OCI-LY7 (cell line): ENCODE results near the gene WDR17. TPM values are rescaled to one million over a fixed set of nuclear protein-coding genes. Genes with fewer than 3 reads are reported as not detected.

Experiments used
- BruUV-seq: library from RNA; stranded (reverse); fragments of 400-500 nt; replicated peaks from 2 replicates; lab custom pipeline; 2021; lab: Mats Ljungman, UMichigan
- CTCF ChIA-PET: fragments of 300-600 bp; sonication (Branson Sonifier 250); formaldehyde crosslinking; loops from one replicate; lab custom pipeline; 2022; ENCODE audit warnings: antibody characterized with exemption; ENCODE audit not compliant: unreplicated experiment; lab: Charles Lee
- POLR2A ChIA-PET: fragments of 300-600 bp; sonication (Branson Sonifier 250); formaldehyde crosslinking; loops from one replicate; lab custom pipeline; 2022; ENCODE audit warnings: antibody characterized with exemption; lab: Charles Lee
- DNase-seq: peaks from one replicate; pipeline ENCODE4 v3.0.0-alpha.2; 2015; ENCODE audit warnings: low spot score
- H2AFZ ChIP-seq: fragments of 200-600 bp; sonication (generic), shearing (Covaris generic); 2 replicates; pipeline ENCODE4 v1.6.1; 2014; ENCODE audit warnings: mild to moderate bottlenecking, antibody characterized with exemption, low read length, moderate library complexity
- H3K27ac ChIP-seq: fragments of 200-600 bp; sonication (generic); 2 replicates; pipeline ENCODE4 v1.5.1; 2014; ENCODE audit warnings: mixed run types, low read depth, mild to moderate bottlenecking, moderate library complexity, low read length, inconsistent platforms; ENCODE audit not compliant: poor library complexity, severe bottlenecking
- H3K36me3 ChIP-seq: fragments of 200-600 bp; sonication (generic); 2 replicates; pipeline ENCODE4 v1.6.1; 2014; ENCODE audit warnings: mild to moderate bottlenecking, antibody characterized with exemption, low read length, moderate library complexity, mixed read lengths; ENCODE audit not compliant: insufficient read depth
- H3K4me1 ChIP-seq: fragments of 200-600 bp; sonication (generic); 2 replicates; pipeline ENCODE4 v1.5.1; 2014; ENCODE audit warnings: mild to moderate bottlenecking, low read length; ENCODE audit not compliant: insufficient read depth, poor library complexity, severe bottlenecking
- H3K4me2 ChIP-seq: fragments of 200-600 bp; sonication (generic); 2 replicates; pipeline ENCODE4 v1.6.1; 2014; ENCODE audit warnings: mild to moderate bottlenecking, low read length
- H3K4me3 ChIP-seq: fragments of 200-600 bp; sonication (generic); 2 replicates; pipeline ENCODE4 v1.5.1; 2014; ENCODE audit warnings: mild to moderate bottlenecking, low read depth, low read length; ENCODE audit not compliant: poor library complexity, severe bottlenecking
- H3K79me2 ChIP-seq: fragments of 200-600 bp; sonication (generic); 2 replicates; pipeline ENCODE4 v1.6.1; 2016; ENCODE audit warnings: low read depth, mild to moderate bottlenecking, low read length, moderate library complexity, mixed read lengths; ENCODE audit not compliant: insufficient read depth
- H3K9me2 ChIP-seq: fragments of 200-600 bp; sonication (generic); 2 replicates; pipeline ENCODE4 v1.6.1; 2016; ENCODE audit warnings: mild to moderate bottlenecking, low read length, mixed read lengths; ENCODE audit not compliant: insufficient read depth
- H3K9me3 ChIP-seq: fragments of 200-600 bp; sonication (generic); 2 replicates; pipeline ENCODE4 v1.6.1; 2014; ENCODE audit warnings: mild to moderate bottlenecking, mixed run types, low read length, mixed read lengths
- H4K20me1 ChIP-seq: fragments of 200-600 bp; sonication (generic); 2 replicates; pipeline ENCODE4 v1.6.1; 2014; ENCODE audit warnings: mild to moderate bottlenecking, antibody characterized with exemption, low read length, moderate library complexity, mixed read lengths; ENCODE audit not compliant: insufficient read depth
- CTCF ChIP-seq: fragments of 200-600 bp; sonication (generic); conservative IDR thresholded peaks from 2 replicates; pipeline ENCODE4 v1.5.1; 2014; ENCODE audit warnings: mild to moderate bottlenecking, antibody characterized with exemption, low read length, moderate library complexity, mixed read lengths
- EZH2phosphoT487 ChIP-seq: fragments of 200-600 bp; sonication (generic); IDR thresholded peaks from 2 replicates; pipeline ENCODE4 v1.6.1; 2018; ENCODE audit warnings: low read depth, borderline replicate concordance, mild to moderate bottlenecking, mixed run types, antibody characterized with exemption, low read length, moderate library complexity, mixed read lengths
- intact Hi-C: fragments of 100-400 bp; cut with micrococcal nuclease; formaldehyde crosslinking; loops from one replicate; pipeline ENCODE4 v1.10.0; 2022; ENCODE audit not compliant: unreplicated experiment
- total RNA-seq, 2 experiments: library from RNA; depleted of rRNA in 1 of 2; stranded (reverse); fragments of >200 nt in 1 of 2; shearing (Covaris generic) in 1 of 2; gene quantifications; 2 replicates each; pipeline ENCODE4 v1.2.3, GENCODE V29; 2014 to 2022

Gene WDR17
- total RNA-seq, 2 experiments from 2014 or later: 0.63 to 3.8 TPM

DNA sequence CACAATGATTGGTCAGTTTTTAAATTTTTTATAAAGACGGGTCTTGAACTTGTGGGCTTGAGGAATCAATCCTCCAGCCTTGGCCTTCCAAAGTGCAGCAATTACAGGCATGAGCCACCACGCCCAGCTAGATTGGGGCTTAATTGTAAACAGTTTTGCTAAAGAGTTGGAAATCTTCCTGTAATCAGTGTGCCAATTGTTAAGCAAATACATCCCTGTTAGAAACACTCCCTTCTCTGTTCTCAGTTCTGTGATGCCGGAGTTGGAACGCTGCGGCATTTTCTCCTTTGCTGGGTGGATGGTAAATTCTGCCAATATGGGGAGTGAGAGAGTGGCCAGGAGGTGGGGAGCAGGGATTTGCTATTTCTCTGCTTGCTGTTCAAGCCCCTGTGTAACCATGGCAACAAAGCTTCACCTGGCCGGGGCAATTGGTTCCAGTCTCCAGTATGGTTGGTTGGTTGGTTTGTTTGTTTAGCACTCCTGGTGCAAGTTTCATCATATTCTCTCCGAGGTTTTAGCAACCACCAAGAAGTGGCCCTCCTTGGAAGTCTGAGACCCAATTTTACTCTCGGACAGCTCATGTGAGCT, 132.8 kb downstream of the WDR17 start:
- no peaks in the 10 kb centered on the region for H3K36me3 ChIP-seq
- no peaks in the 10 kb centered on the region for H3K9me2 ChIP-seq
- CTCF ChIA-PET: no interaction called here
- H3K4me1 ChIP-seq: peaks cover 6% of the 10 kb centered on the region
- POLR2A ChIA-PET: interaction anchor here (0.8 kb wide), 2 partner anchors 15 to 83 kb away, joined by 3 to 4 read pairs; no protein-coding TSS in a partner anchor
- DNase-seq: no peak
- H3K4me2 ChIP-seq: no peak overlapping the region
- H3K4me3 ChIP-seq: no peak overlapping the region
- no peaks in the 10 kb centered on the region for H3K79me2 ChIP-seq
- no TSS peak for BruUV-seq
- TF ChIP-seq EZH2phosphoT487 (no peak), CTCF (no peak)
- no peaks in the 10 kb centered on the region for H3K9me3 ChIP-seq
- no peak overlapping the region for H3K27ac ChIP-seq
- no peak overlapping the region for H2AFZ ChIP-seq
- H4K20me1 ChIP-seq: no peaks in the 10 kb centered on the region
- intact Hi-C loops: loop anchor here (10.0 kb wide), 1 partner anchor 126 kb away; no protein-coding TSS in a partner anchor

GRCh38 chr4:176205299-176205698, 139.7 kb downstream of the WDR17 start:
- intact Hi-C loops: no loop called here
- no peak overlapping the region for H3K4me2 ChIP-seq
- CTCF ChIA-PET: no interaction called here
- no peaks in the 10 kb centered on the region; the same call in 1 of the 2 replicates for H3K9me2 ChIP-seq
- no peak for TF ChIP-seq EZH2phosphoT487
- H4K20me1 ChIP-seq: no peaks in the 10 kb centered on the region
- no peak overlapping the region for H3K27ac ChIP-seq
- DNase-seq: no peak
- no peaks in the 10 kb centered on the region for H3K36me3 ChIP-seq
- no peak overlapping the region for H3K4me3 ChIP-seq
- POLR2A ChIA-PET: interaction anchor here (0.5 to 3.9 kb wide), 5 partner anchors 9 to 1905 kb away, joined by 3 to 15 read pairs (median 5); partner anchors contain the start of gene SPATA4
- BruUV-seq: no TSS peak
- no peaks in the 10 kb centered on the region for H3K4me1 ChIP-seq
- no peaks in the 10 kb centered on the region for H3K79me2 ChIP-seq
- H2AFZ ChIP-seq: no peak overlapping the region
- no peaks in the 10 kb centered on the region for H3K9me3 ChIP-seq

- Histone ChIP-seq H3K79me2 (no peaks in the 10 kb centered on the region), H2AFZ (no peak overlapping the region), H3K9me2 (no peaks in the 10 kb centered on the region; the same call in 1 of the 2 replicates), H3K9me3 (no peaks in the 10 kb centered on the region), H4K20me1 (no peaks in the 10 kb centered on the region), H3K4me2 (no peak overlapping the region), H3K4me1 (no peaks in the 10 kb centered on the region), H3K36me3 (no peaks in the 10 kb centered on the region), H3K27ac (no peak overlapping the region), H3K4me3 (no peak overlapping the region)
- TF ChIP-seq CTCF: no peak
- TF ChIP-seq EZH2phosphoT487: no peak
- CTCF ChIA-PET: no interaction called here
- DNase-seq: no peak
- intact Hi-C loops: no loop called here
- BruUV-seq: no TSS peak
- POLR2A ChIA-PET: interaction anchor here (0.9 to 3.9 kb wide), 5 partner anchors 12 to 231 kb away, joined by 3 to 15 read pairs (median 3); partner anchors contain the start of gene SPATA4
These were observed 142.2 kb downstream of the WDR17 start for GRCh38 chr4:176207839-176208238.
